Adrenal gland (tissue), 5 donors: ENCODE data around the gene HACE1.

ENCODE experiments used
- CTCF ChIP-seq, 6 experiments: fragments of 450-650 bp in 4 of 6; fragments of 200-600 bp in 2 of 6; sonication (generic) in 1 of 6; IDR thresholded peaks; 1 replicate in 5 of 6; 2 replicates in 1 of 6; pipeline versions ENCODE4 v1.5.1 to v1.8.0; 2016 to 2021; ENCODE audit warnings: antibody characterized with exemption in 6 of 6, mild to moderate bottlenecking in 2 of 6, moderate library complexity in 1 of 6
- POLR2A ChIP-seq, 2 donors: fragments of 450-650 bp; IDR thresholded peaks; one replicate each; pipeline ENCODE4 v1.6.1; 2017; ENCODE audit warnings: antibody characterized with exemption in 2 of 2, mild to moderate bottlenecking in 2 of 2, moderate library complexity in 1 of 2
- donor health status: DM: no; HTN: no; CAD: no.

- TF ChIP-seq CTCF (IDR thresholded peaks at IDR 0.05) (no peak), POLR2A (IDR thresholded peaks at IDR 0.05) (no peak)
These were observed 25.3 kb upstream of the HACE1 start for GRCh38 chr6:104884867-104885517.
